ENCODE measurements around the gene ADAMTSL5. TPM values are rescaled to one million over a fixed set of nuclear protein-coding genes. Genes with fewer than 3 reads are reported as not detected.

ADAMTSL5 gene
- total RNA-seq, 1 donor from 2014 or later: 0.43 TPM

DNA sequence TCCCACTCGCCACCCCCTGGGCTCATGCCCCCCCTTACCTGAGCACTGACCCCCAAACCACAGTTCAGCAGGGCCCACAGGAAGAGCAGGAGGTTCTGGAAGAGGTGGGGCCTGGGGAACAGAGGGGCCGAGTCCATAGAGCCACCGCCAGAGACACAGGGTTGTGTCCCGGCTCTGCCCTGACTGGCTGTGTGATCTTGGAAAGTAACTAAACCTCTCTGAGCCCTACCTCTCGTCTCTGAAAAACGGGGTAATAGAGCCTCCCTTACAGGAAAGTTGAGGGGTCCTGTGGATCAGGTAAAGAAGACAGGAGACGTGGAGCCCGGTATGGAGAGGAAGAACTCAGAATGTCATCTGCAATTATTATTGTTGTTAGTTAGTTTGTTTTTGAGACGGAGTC lies 2.0 kb downstream of the ADAMTSL5 start:
- Histone ChIP-seq H3K36me3 (no peaks in the 10 kb centered on the region), H3K27me3 (no peaks in the 10 kb centered on the region), H3K4me3 (no peak overlapping the region), H3K27ac (peak overlapping the region in 1 of 2 donors; percentile 38), H3K4me1 (peaks cover 9 to 11% of the 10 kb centered on the region in 2 donors), H3K9me3 (no peaks in the 10 kb centered on the region)
- intact Hi-C loops (cut with DNase I): loop anchor here (5.0 kb wide), 1 partner anchor 74 kb away; the partner anchor contains the start of gene RPS15
- DNase-seq (ENCODE audit: low spot score in 2 of 2): no peak
- TF ChIP-seq, protein P1, sequence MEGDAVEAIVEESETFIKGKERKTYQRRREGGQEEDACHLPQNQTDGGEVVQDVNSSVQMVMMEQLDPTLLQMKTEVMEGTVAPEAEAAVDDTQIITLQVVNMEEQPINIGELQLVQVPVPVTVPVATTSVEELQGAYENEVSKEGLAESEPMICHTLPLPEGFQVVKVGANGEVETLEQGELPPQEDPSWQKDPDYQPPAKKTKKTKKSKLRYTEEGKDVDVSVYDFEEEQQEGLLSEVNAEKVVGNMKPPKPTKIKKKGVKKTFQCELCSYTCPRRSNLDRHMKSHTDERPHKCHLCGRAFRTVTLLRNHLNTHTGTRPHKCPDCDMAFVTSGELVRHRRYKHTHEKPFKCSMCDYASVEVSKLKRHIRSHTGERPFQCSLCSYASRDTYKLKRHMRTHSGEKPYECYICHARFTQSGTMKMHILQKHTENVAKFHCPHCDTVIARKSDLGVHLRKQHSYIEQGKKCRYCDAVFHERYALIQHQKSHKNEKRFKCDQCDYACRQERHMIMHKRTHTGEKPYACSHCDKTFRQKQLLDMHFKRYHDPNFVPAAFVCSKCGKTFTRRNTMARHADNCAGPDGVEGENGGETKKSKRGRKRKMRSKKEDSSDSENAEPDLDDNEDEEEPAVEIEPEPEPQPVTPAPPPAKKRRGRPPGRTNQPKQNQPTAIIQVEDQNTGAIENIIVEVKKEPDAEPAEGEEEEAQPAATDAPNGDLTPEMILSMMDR (IDR thresholded peaks at IDR 0.05): no peak

GRCh38 chr19:1510442-1510806 lies 2.4 kb downstream of the ADAMTSL5 start:
- Histone ChIP-seq H3K4me1 (peaks cover 9 to 11% of the 10 kb centered on the region in 2 donors), H3K9me3 (no peaks in the 10 kb centered on the region), H3K4me3 (no peak overlapping the region), H3K27me3 (no peaks in the 10 kb centered on the region), H3K36me3 (no peaks in the 10 kb centered on the region), H3K27ac (peak overlapping the region in 1 of 2 donors; percentile 38)
- TF ChIP-seq, protein P1 (IDR thresholded peaks at IDR 0.05): no peak
- no peak for DNase-seq (ENCODE audit: low spot score in 2 of 2)
- intact Hi-C loops (cut with DNase I): loop anchor here (5.0 kb wide), 1 partner anchor 73 kb away; the partner anchor contains the start of gene RPS15

DNA sequence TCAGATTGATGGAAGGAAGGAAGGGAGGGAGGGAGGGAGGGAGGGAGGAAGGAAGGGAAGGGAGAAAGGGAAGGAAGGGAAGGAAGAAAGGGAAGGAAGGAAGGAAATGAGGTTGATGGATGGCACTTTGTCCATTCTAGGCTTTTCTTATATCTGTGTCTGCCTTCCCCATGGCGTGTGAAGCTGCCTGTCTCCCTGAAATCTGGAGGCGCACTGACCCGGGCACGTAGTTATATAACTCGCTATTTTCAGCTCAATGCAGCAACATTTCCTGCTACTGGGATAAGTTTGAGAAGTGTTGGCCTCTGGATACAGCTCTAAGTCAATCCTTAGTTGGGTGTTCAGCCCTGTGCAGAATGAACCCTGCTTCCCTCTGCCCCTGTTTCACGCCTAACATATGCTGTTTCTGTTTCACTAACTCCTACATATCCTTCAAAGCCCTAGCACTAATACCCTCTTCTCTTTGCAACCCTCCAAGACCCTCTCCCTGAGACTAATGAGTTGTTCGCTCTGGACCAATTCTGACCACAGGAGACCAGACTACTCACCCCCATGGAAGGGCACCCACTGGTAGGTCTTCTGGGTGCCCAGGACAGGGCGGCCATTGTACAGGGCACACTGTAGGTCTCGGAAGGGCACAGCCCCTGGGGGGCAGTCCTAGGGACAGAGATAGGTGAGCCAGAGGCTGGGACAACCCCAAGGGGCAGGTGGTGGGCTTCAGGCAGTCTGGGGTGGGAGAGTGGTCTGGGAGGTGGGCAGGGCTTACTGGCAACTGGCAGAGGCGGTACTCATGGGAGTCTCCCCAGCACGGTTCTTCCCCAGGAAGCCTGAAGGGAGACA lies 3.0 kb downstream of the ADAMTSL5 start:
- H3K36me3 ChIP-seq: no peaks in the 10 kb centered on the region
- intact Hi-C loops (cut with DNase I): loop anchor here (5.0 kb wide), 1 partner anchor 73 kb away; the partner anchor contains the start of gene RPS15
- H3K4me3 ChIP-seq: no peak overlapping the region
- H3K4me1 ChIP-seq: peaks cover 9 to 11% of the 10 kb centered on the region in 2 donors
- no peak for DNase-seq (ENCODE audit: low spot score in 2 of 2)
- no peaks in the 10 kb centered on the region for H3K9me3 ChIP-seq
- peak overlapping the region in 1 of 2 donors; percentile 38 for H3K27ac ChIP-seq
- TF ChIP-seq, protein P1 (IDR thresholded peaks at IDR 0.05): no peak
- H3K27me3 ChIP-seq: no peaks in the 10 kb centered on the region

DNA sequence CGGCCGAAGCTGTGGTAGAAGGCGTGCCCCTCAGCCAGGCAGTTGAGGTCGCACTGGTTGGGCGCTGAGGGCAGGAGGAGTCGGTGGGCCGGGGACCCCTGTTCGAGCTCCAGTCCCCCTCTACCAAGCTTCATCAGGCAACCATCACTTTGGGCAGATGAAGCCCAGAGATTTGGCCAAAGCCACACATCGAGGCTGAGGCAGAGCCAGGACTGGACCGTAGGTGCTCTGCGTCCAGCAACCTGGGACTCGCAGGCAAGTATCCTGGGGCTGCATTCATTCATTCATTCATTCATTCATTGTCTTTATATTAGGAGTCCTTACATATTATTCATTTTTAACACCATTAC lies 4.3 kb downstream of the ADAMTSL5 start:
- TF ChIP-seq, protein P1 (IDR thresholded peaks at IDR 0.05): no peak
- H3K36me3 ChIP-seq: no peaks in the 10 kb centered on the region
- no peaks in the 10 kb centered on the region for H3K9me3 ChIP-seq
- H3K4me1 ChIP-seq: peaks cover 9 to 11% of the 10 kb centered on the region in 2 donors
- peak overlapping the region in 1 of 2 donors; percentile 96 for H3K27ac ChIP-seq
- peak overlapping the region; percentile 14 to 66 for H3K4me3 ChIP-seq
- intact Hi-C loops (cut with DNase I): loop anchor here (1.0 kb wide), 1 partner anchor 29 kb away; the partner anchor contains the start of gene C19orf25
- H3K27me3 ChIP-seq: peaks cover 7% of the 10 kb centered on the region
- DNase-seq (ENCODE audit: low spot score in 2 of 2): no peak

DNA sequence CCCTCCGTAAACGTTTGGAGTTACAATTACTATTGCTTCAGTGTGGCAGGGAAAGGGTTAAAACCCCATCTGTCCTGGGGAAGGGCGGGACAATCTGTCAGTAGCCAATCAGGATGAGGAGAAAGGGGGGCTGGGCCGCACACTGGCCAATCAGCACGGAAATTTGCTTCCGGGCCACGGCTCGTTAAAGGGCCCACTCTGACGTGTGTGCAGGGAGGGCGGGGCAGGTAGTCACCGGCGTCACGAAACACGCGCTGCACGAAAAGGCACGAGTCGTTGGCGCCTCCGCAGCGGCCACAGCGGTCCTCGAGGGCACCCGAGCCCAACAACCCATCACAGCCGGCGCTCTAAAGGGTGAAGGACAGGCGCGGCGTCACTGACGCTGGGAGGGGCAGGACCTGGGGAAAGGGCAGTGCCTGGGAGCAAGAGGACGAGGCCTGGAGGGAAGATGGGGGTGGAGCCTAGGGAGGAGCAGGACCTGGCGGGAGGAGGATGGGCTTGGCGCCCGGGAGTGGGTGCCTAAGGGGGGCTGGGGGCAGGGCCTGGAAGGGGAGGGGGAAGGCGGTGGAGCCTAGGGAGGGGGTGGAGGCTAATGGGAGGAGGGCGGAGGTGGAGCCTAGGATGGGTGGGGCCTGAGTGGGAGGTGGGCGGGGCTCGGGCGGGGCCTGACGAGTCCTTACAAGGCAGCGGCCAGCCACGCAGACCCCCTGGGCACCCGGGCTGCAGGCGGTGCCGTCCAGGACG lies 4.9 kb downstream of the ADAMTSL5 start:
- H3K36me3 ChIP-seq: no peaks in the 10 kb centered on the region
- peak overlapping the region; percentile 14 to 66 for H3K4me3 ChIP-seq
- intact Hi-C loops (cut with DNase I): loop anchor here (1.0 kb wide), 2 partner anchors 18 to 29 kb away; partner anchors contain the start of genes C19orf25 and PCSK4
- peak; percentile 70 to 95 for DNase-seq (ENCODE audit: low spot score in 2 of 2)
- H3K27me3 ChIP-seq: peaks cover 12% of the 10 kb centered on the region
- H3K9me3 ChIP-seq: no peaks in the 10 kb centered on the region
- peaks cover 6 to 15% of the 10 kb centered on the region in 2 donors for H3K4me1 ChIP-seq
- peak overlapping the region; percentile 83 to 96 for H3K27ac ChIP-seq
- TF ChIP-seq, protein P1 (IDR thresholded peaks at IDR 0.05): no peak

Data from ascending aorta (tissue), 2 donors.